Fibroblast of villous mesenchyme (primary cell): Measurements from ENCODE around the gene MCM8. TPM values are rescaled to one million over a fixed set of nuclear protein-coding genes. Genes with fewer than 3 reads are reported as not detected.
A peak's percentile ranks its signal among the peaks of the same experiment; 100 is the strongest.

Source experiments
- DNase-seq: peaks from one replicate; pipeline ENCODE4 v3.0.0-alpha.2; 2010; ENCODE audit warnings: low read depth
- H3K4me3 ChIP-seq: 2 replicates; pipeline ENCODE4 v1.5.1; 2011; ENCODE audit warnings: low read depth, mild to moderate bottlenecking, low read length
- total RNA-seq: library from RNA; depleted of rRNA; stranded (reverse); fragments of >200 nt; gene quantifications from 2 replicates; pipeline ENCODE4 v1.2.3, GENCODE V29; 2012
- TF ChIP-seq, protein P1 (sequence below): IDR thresholded peaks from 2 replicates; pipeline ENCODE4 v1.5.1; 2012; ENCODE audit warnings: low read depth, mild to moderate bottlenecking, low read length; ENCODE audit not compliant: insufficient read depth

Gene MCM8
- total RNA-seq, 1 donor, result 13.0 TPM

DNA sequence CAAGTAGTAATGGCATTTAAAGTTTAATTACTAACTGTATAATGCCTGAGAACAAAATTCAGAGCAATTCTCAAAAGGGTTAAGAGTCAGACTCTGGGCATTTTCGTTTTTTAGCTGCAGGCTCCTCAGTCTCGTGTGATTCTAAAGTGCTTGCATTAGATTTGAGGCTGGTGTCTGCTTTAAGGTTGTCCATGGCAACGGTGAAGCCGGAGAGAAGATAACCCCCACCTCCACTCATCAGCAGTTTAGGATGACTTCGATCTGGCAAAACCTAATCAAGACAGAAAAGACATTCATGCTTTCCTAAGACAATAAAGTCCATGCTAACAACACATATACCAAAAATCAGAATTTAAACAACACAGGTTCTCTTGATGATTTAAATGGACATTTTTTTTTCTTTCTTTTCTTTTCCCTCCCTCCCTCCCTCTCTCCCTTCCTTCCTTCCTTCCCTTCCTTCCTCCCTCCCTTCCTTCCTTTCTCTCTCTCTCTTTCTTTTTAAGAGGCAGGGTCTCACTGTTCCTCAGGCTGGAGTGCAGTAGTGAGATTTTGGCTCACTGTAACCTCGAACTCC, 11.9 kb upstream of the MCM8 start:
- TF ChIP-seq, protein P1, sequence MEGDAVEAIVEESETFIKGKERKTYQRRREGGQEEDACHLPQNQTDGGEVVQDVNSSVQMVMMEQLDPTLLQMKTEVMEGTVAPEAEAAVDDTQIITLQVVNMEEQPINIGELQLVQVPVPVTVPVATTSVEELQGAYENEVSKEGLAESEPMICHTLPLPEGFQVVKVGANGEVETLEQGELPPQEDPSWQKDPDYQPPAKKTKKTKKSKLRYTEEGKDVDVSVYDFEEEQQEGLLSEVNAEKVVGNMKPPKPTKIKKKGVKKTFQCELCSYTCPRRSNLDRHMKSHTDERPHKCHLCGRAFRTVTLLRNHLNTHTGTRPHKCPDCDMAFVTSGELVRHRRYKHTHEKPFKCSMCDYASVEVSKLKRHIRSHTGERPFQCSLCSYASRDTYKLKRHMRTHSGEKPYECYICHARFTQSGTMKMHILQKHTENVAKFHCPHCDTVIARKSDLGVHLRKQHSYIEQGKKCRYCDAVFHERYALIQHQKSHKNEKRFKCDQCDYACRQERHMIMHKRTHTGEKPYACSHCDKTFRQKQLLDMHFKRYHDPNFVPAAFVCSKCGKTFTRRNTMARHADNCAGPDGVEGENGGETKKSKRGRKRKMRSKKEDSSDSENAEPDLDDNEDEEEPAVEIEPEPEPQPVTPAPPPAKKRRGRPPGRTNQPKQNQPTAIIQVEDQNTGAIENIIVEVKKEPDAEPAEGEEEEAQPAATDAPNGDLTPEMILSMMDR, result no peak

DNA sequence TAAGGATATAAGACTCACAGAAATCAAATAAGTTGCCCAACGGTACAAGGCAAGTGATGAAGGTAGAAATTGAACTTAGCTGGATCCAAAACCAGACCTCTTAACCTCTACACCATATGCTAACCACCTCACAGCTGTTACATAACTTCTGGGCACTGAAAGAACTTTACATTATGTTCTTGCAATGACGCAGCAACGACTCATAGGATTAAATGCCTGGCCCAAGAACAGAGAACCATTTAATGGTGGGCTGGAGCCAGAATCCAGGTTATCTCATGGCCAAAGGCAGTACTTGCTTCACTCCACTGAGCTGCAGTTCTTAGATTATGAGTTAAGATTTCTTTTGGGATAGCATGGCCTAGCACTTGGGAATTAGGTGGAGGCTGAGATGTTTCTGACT, 4.5 kb upstream of the MCM8 start:
- DNase-seq, result peak; percentile 83

More for the DNA sequence above, 11.9 kb upstream of the MCM8 start:
- no peak for DNase-seq
- H3K4me3 ChIP-seq, result no peak overlapping the region

DNA sequence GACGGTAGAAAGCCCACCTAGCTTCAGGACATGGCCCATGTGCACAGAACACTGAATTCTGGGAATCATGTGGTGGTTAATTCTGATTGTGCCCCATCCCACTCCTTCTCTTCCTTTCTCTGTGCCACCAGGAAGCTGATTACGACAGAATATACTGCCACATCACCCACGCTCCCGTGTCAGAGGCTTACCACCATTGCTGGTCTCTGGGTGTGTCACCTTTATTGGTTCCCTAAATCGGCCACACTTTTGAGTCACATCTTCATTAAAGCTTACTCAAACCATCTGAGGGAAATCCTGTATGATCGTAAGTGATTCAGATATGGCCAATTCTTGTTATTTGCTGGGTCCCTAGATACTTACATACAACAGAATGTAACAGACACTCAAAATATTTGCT, 3.2 kb upstream of the MCM8 start:
- no peak for DNase-seq
- no peak overlapping the region for H3K4me3 ChIP-seq
- TF ChIP-seq, protein P1, result no peak

More for the DNA sequence above, 4.5 kb upstream of the MCM8 start:
- TF ChIP-seq, protein P1, result no peak
- no peak overlapping the region for H3K4me3 ChIP-seq

DNA sequence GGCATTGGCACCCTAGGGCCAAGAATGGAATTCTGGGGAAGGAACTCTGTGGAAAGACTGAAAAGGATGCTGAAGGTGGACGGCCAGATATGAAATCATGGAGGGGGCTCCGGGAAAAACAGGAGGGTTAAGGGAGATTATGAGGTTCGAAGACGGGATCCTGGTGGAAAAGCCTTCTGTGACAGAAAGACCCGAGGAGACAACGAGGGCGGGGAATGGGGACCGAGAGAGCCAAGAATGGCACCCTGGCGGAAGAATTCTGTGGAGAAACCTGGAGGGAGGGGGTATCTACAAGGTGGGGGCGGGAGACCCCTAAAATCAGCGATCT, 545 bp upstream of the MCM8 start:
- H3K4me3 ChIP-seq, result peak overlapping the region; percentile 95
- TF ChIP-seq, protein P1, result no peak
- no peak for DNase-seq

DNA sequence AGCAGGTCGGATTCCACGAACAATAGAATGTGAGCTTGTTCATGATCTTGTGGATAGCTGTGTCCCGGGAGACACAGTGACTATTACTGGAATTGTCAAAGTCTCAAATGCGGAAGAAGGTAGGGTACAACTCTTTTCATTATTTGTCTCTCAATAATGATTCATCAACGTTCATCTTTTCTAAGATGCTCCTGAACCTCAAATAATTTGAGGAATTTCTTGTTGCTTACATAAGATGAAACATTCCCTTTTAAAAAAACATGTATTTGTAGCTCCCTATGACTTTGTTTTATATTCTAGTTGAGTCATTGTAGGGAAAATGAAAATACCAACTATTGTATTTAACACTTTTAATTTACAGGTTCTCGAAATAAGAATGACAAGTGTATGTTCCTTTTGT, 17.0 kb downstream of the MCM8 start:
- H3K4me3 ChIP-seq, result no peak overlapping the region
- no peak for DNase-seq
- TF ChIP-seq, protein P1, result no peak

DNA sequence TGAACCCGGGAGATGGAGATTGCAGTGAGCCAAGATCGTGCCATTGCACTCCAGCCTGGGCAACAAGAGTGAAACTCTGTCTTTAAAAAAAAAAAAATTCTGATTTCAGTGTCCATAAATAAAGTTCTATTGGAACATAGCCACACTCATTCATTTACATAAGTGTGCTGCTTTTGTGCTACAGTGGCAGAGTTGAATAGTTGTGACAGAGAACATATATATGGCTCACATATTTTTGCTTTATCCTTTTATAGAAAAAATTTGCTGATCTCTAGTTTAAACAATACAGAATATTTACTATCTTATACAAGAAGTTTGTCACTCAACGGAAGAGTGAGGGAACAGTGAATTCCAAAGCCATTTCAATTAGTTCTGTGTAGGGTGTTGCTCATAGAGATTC, 18.0 kb downstream of the MCM8 start:
- no peak for DNase-seq
- TF ChIP-seq, protein P1, result no peak
- H3K4me3 ChIP-seq, result no peak overlapping the region

DNA sequence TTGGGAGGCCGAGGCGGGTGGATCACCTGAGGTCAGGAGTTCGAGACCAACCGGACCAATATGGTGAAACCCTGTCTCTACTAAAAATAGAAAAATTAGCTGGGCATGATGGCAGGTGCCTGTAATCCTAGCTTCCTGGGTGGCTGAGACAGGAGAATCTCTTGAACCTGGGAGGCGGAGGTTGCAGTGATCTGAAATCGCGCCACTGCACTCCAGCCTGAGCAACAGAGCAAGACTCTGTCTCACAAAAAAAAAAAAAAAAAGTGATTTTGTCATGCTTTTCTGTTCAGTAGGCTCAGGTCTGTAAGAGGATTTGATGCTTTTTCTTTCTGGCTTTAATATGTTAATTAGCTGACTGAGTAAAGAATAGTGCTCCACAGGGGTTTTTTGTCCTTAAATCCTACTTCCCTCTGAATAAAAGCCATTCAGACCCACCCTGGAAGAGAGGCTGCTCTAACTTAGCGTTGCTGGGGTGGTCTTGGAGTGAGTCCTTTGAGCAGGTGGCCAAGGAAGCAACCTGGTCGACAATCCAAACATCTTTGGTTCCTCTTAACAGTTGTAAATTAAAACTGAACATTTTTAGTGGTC, 19.0 kb downstream of the MCM8 start:
- TF ChIP-seq, protein P1, result no peak
- no peak for DNase-seq
- no peak overlapping the region for H3K4me3 ChIP-seq
